HAP-1 (cell line): ENCODE results near the gene TLE2.
"Not testable (repeated sequence)": the region's sequence is repeated elsewhere in the genome, so short reads cannot be mapped to it uniquely, and the experiment has no call there.

Experiments
- DNase-seq, 2 experiments: peaks; one replicate each; pipeline ENCODE4 v3.0.0-alpha.2; 2016 to 2020; ENCODE audit warnings: low spot score in 2 of 2
- H3K27me3 ChIP-seq: fragments of 250-450 bp; sonication (Bioruptor Pico); 2 replicates; pipeline ENCODE4 v1.5.1; 2020; ENCODE audit warnings: low read depth, mild to moderate bottlenecking, moderate library complexity
- H3K36me3 ChIP-seq: fragments of 250-450 bp; sonication (Bioruptor Pico); replicated peaks from 2 replicates; pipeline ENCODE4 v1.5.1; 2020; ENCODE audit warnings: mild to moderate bottlenecking
- H3K4me1 ChIP-seq: fragments of 250-450 bp; sonication (Bioruptor Pico); 2 replicates; pipeline ENCODE4 v1.5.1; 2020; ENCODE audit warnings: mild to moderate bottlenecking
- H3K4me3 ChIP-seq: fragments of 250-450 bp; sonication (Bioruptor Pico); 2 replicates; pipeline ENCODE4 v1.5.1; 2020; ENCODE audit warnings: mild to moderate bottlenecking, moderate library complexity
- H3K9me3 ChIP-seq: fragments of 250-450 bp; sonication (Bioruptor Pico); 2 replicates; pipeline ENCODE4 v1.5.1; 2020; ENCODE audit warnings: mild to moderate bottlenecking, moderate library complexity
- in situ Hi-C: fragments of 300-500 bp; cut with MboI; formaldehyde crosslinking; loops from 3 replicates; pipeline ENCODE4 v1.14.3; 2020; ENCODE audit warnings: low sequenced_read_pairs, inconsistent platforms, mixed read lengths

TLE2 gene

DNA sequence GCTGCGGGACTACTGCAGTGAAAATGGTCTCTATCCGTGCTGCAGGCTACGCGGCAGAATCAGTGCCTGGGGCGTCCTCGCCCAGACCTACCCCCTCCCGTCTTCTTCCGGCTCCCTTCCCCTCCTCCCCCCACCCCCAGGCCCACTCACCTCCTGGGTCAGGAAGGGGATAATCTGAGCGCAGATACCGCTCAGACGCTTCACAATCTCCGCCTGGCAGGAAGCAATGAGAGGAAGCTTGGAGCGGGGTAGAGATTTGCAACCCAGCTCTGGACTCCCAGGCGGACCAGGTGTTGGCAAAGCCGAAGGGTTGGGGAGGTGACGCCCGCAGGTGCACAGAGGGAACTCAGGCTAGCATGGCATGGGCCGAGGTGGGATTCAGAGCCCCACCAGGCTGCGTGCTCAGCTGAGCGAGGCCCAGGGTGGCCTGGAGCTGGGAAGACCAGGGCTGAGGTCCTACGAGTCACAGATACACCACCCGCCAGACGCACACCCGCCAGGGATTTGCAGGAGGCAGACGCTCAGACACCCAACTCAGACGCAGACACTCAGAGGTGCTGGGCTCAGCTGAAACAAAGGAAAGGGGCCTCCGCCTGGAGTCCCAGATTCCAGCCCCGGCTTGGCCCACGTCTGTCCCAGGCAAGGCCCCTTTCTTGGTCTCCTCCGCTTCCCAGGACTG is 4.1 kb downstream of the TLE2 start:
- Histone ChIP-seq H3K27me3 (peaks cover 5% of the 10 kb centered on the region), H3K36me3 (no peaks in the 10 kb centered on the region), H3K4me1 (no peaks in the 10 kb centered on the region; the same call in 1 of the 2 replicates), H3K9me3 (no peaks in the 10 kb centered on the region), H3K4me3 (no peak overlapping the region)
- no peak for DNase-seq
- in situ Hi-C loops, result no loop called here

DNA sequence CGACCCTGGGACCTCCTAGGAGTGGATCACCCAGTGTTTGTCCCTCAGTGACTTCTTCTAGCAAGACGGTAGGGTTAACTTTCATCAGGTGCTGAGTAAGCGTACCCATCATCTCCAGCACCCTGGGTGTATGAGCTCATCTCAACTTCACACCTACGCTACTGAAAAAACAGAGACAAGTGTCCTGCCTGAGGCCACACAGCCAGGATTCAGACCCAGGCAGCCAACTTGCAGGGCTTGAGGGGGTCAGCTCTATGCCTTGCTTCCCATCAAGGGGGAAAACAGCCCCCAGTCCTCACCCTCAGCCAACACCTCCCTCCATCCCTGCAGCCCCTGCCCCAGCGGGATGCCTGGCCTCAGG is 4.6 kb downstream of the TLE2 start:
- no peaks in the 10 kb centered on the region; the same call in 1 of the 2 replicates for H3K4me1 ChIP-seq
- DNase-seq, result no peak
- no peaks in the 10 kb centered on the region for H3K9me3 ChIP-seq
- no peaks in the 10 kb centered on the region for H3K36me3 ChIP-seq
- no peak overlapping the region for H3K4me3 ChIP-seq
- in situ Hi-C loops, result no loop called here
- H3K27me3 ChIP-seq, result peaks cover under 1% of the 10 kb centered on the region; the same call in 1 of the 2 replicates

DNA sequence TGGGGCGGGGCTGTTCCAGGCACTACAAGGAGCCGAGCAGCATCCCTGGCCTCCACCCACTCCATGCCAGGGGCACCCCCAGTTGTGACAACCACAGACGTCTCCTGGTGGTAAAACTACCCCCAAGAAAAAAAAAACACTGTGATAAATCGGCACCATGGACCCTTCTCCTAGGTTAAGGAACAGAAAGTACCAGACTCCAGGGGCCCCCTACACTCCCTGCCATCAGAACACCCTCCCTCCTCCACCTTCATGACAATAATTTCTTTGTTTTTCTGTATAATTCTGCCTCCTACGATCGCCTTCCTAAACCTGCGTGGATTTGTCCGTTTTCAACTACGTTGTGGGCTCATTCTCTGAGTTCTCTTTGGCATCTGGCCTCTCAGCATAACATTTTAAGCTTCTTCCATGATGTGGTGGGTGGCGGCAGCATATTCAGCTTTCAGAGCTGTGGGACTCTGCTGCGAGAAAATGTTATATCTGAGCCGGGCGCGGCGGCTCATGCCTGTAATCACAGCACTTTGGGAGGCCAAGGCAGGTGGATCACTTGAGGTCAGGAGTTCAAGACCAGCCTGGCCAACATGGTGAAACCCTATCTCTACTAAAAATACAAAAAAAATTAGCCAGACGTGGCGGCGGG is 8.6 kb downstream of the TLE2 start:
- in situ Hi-C loops, result no loop called here
- no peaks in the 10 kb centered on the region for H3K4me1 ChIP-seq
- no peaks in the 10 kb centered on the region for H3K36me3 ChIP-seq
- DNase-seq, result no peak
- H3K4me3 ChIP-seq, result no peak overlapping the region
- H3K27me3 ChIP-seq, result no peaks in the 10 kb centered on the region
- H3K9me3 ChIP-seq, result no peaks in the 10 kb centered on the region

DNA sequence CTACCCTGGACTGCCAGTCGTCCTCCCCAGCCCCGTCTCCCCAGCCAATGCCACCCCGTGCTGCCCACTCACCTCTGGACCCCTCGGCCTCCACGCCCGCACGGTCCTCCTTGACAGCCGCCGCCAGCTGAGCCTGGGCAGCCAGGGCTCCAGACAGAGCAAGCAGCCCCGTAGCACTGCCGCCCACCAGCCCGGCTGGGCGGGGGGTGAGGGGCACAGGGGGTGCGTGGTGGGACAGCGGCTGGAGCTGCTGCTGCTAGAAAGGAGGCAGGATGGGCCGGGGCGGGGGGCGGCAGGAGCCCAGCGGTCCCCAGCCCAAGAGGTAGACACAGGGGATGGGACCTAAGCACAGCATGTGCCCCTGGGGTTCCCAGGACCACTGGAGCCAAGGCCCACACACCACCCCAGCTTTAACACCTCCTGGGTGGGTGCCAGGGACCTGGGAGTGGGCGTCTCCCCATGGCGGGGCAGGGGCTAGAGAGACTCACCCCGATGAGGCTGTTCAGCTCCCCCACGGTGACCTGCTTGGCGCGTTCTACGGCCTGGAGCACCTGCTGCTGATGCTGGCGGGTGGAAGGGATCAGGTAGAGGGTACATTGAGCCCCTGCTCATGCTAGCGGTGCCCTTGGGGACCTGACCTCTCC is 9.7 kb downstream of the TLE2 start:
- no peaks in the 10 kb centered on the region for H3K27me3 ChIP-seq
- H3K4me1 ChIP-seq, result no peaks in the 10 kb centered on the region
- in situ Hi-C loops, result no loop called here

DNA sequence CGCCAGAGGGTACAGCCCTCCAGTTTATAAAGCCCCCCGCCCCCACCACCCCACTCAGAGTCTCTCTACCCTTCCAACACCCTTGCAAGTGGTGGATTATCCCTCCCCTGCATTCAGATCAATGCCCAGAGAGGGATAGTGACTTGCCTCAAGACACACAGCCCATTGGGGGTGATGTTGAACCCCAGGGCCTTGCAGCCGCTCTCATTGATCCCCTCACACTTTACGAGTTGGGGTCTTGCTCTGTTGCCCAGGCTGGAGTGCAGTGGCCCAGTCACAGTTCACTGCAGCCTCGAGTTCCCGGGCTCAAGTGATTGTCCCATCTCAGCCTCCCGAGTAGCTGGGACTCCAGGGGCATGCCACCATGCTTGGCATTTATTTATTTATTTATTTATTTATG is 11.2 kb downstream of the TLE2 start:
- no peak overlapping the region for H3K4me3 ChIP-seq
- in situ Hi-C loops, result no loop called here
- H3K27me3 ChIP-seq, result no peaks in the 10 kb centered on the region
- no peaks in the 10 kb centered on the region for H3K4me1 ChIP-seq
- H3K36me3 ChIP-seq, result no peaks in the 10 kb centered on the region
- no peak for DNase-seq
- no peaks in the 10 kb centered on the region for H3K9me3 ChIP-seq

More for the DNA sequence above, 9.7 kb downstream of the TLE2 start:
- H3K4me3 ChIP-seq, result no peak overlapping the region
- H3K9me3 ChIP-seq, result no peaks in the 10 kb centered on the region
- no peaks in the 10 kb centered on the region for H3K36me3 ChIP-seq
- no peak for DNase-seq

DNA sequence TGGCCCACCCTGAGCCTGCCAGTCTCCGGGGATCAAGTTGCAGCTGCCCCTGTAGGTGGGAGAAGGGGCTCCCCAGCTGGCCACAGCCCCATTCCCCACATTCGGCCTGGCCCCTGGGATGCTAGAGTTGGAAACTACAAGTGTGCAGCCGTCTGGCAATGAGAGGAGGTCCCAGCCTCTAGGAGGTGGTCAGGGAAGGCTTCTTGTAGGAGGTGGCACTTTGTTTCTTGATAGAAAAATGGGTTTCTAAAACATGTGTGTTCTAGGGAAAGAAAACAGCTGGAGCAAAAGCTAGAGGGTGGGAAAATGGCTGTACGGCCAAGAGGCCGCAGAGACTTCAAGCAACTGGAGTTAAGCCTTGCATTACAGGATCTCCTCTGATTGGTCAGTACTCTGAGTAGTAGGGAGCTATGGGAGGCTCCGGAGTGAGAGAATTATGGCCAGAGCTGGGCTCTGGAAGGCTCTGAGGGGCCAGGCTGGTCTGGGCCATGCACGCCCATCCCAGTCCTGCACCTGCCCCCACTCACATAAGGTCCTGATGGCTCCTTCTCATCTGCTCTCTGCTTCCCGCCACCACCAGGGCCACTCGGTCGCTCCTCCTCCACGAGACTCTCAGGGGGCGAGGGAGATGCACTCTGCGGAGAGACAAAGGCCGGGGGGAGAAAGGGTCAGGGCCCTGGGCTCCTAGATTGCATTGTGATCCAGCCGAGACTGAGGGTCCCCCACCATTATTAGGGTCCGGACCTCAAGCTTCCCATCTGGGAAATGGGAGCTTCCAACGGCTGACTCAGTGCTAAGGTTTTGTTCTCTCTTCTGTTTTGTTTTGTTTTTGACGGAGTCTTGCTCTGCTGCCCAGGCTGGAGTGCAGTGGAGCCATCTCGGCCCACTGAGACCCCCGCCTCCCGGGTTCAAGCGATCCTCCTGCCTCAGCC is 13.7 kb downstream of the TLE2 start:
- no peak for DNase-seq
- in situ Hi-C loops, result no loop called here
- H3K4me1 ChIP-seq, result no peaks in the 10 kb centered on the region
- no peaks in the 10 kb centered on the region for H3K9me3 ChIP-seq
- no peaks in the 10 kb centered on the region for H3K27me3 ChIP-seq
- no peak overlapping the region for H3K4me3 ChIP-seq
- H3K36me3 ChIP-seq, result no peaks in the 10 kb centered on the region

DNA sequence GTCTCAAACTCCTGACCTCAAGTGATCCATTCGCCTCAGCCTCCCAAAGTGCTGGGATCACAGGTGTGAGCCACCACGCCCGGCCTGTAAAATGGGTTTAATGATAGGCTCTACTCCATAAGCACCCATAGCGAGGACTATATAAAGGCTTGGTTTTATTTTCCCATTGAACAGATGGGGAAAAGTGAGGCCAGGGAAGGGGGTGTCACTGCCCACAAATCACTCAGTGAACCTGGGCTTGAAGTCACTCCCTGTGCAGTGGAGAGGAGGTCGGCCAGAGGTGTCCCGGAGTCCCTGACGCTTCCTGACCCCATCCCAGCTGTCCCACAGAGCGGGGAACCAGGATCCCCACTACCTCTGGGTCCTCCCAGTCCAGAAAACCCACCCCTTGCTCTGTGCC is 14.9 kb downstream of the TLE2 start:
- no peak for DNase-seq
- in situ Hi-C loops, result no loop called here
- no peaks in the 10 kb centered on the region for H3K9me3 ChIP-seq
- no peaks in the 10 kb centered on the region for H3K4me1 ChIP-seq
- no peak overlapping the region for H3K4me3 ChIP-seq
- H3K36me3 ChIP-seq, result no peaks in the 10 kb centered on the region
- H3K27me3 ChIP-seq, result no peaks in the 10 kb centered on the region

DNA sequence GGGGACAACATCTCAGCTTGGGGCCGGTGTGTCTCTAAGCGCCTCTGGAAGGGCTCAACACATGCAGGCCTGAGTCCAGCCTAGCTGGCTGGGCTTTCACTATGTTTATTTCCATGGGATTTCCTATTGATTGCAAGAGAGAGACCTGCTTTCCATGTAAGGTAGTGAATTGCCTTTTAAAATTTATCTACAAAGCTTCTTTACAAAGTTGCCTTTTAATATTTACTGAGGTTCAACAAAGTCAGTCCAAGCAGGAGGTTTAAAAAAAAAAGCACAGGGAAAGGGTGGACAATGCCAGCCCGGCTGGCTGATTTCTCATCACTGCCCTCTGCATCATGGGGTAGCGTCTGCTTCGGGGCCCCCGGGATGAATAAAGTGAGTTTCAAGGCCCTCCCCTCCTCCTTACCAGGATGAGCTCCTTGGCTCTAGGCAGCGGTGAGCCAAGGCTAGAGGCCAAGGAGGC is 15.8 kb downstream of the TLE2 start:
- Histone ChIP-seq H3K4me3 (no peak overlapping the region), H3K9me3 (no peaks in the 10 kb centered on the region), H3K4me1 (no peaks in the 10 kb centered on the region), H3K36me3 (no peaks in the 10 kb centered on the region), H3K27me3 (no peaks in the 10 kb centered on the region)
- no peak for DNase-seq
- in situ Hi-C loops, result no loop called here

DNA sequence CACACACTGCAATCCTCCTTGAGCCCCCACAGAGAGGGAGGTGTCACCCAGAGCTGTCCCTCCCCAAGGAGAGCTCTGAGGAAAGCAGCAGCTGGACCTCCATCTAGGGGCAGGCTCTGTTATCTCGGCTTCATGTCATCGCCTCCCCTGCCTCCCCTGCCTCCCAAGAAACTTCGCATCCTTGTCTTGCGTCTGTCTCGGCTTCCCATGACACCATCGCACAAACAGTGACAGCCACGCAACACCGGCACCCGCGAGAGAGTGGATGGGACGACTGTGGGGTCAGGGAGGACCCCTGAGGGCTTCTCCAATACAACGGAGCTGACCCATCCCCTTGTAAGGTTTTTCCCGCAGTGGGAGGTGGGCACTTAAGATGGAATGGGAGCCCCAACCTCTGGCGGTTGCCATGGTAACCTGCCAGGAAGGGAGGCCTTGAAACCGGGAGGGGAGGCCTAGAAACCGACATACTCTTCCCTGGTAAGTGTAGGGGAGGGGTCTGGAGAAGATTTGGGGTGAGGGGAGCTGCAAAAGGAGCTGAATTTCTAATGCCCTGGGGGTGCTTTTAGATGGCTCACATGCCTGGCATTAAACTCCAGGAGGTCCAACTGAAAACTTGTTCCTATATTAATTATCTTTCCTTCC is 16.3 kb downstream of the TLE2 start:
- Histone ChIP-seq H3K36me3 (no peaks in the 10 kb centered on the region), H3K4me1 (no peaks in the 10 kb centered on the region), H3K4me3 (no peak overlapping the region), H3K9me3 (no peaks in the 10 kb centered on the region), H3K27me3 (no peaks in the 10 kb centered on the region)
- no peak for DNase-seq
- in situ Hi-C loops, result no loop called here

DNA sequence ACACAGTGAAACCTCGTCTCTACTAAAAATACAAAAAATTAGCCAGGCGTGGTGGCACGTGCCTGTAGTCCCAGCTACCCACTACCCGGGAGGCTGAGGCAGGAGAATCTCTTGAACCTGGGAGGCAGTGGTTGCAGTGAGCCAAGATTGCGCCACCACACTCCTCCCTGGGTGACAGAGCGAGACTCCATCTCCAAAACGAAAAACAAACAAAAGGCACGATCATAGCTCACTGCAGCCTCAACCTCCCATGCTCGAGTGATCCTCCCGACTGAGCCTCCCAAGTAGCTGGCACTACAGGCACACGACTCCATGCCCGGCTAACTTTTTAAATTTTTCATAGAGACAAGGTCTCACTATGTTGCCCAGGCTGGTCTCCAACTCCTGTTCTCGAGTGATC is 17.0 kb downstream of the TLE2 start:
- in situ Hi-C loops, result not testable (repeated sequence)

DNA sequence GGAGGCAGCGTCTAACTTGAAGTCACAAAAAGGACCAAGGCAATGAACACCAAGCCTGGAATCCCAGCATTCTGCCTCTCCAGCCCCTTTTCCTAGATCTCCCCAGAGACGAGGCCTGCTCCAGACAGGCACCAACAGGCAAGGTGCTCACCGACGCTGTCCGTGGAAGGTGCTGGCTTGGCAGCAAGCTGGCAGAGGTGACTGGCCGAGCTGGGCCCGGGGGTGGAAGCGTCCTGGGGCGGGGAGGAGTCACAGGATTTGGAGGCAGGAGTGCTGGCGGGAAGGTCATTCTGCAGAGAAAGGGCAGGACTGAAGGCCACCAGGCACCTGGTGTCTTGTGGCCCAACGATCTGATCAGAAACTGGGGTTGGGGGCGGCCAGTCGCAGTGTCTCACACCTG is 18.2 kb downstream of the TLE2 start:
- no peaks in the 10 kb centered on the region for H3K4me1 ChIP-seq
- in situ Hi-C loops, result no loop called here
- no peak for DNase-seq
- no peak overlapping the region for H3K4me3 ChIP-seq
- no peaks in the 10 kb centered on the region for H3K36me3 ChIP-seq
- H3K9me3 ChIP-seq, result no peaks in the 10 kb centered on the region
- H3K27me3 ChIP-seq, result no peaks in the 10 kb centered on the region

More for the DNA sequence above, 17.0 kb downstream of the TLE2 start:
- not testable (repeated sequence) for H3K9me3 ChIP-seq, H3K36me3 ChIP-seq, H3K4me1 ChIP-seq, H3K27me3 ChIP-seq, DNase-seq, H3K4me3 ChIP-seq

DNA sequence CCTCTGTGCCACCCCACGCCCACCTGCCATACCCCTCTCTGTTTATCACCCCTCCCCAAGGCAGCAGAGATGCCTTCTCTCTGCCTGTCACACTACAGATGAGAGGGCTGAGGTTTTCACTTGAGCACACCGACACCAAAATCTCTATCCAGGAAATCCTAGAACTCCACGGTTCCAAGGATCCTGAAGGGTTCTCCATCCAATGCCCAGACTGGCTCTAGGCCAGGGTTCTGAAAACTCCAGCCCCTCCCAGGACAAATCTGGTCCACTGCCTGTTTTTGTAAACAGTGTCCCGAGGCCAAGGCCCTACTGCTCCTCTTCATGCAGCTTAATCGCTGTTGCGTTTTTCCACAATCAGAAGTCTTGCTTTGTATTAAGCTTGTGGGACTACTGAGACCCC is 20.1 kb downstream of the TLE2 start:
- in situ Hi-C loops, result no loop called here
- Histone ChIP-seq H3K4me3 (no peak overlapping the region), H3K4me1 (no peaks in the 10 kb centered on the region), H3K27me3 (no peaks in the 10 kb centered on the region), H3K36me3 (no peaks in the 10 kb centered on the region), H3K9me3 (no peaks in the 10 kb centered on the region)
- DNase-seq, result no peak

DNA sequence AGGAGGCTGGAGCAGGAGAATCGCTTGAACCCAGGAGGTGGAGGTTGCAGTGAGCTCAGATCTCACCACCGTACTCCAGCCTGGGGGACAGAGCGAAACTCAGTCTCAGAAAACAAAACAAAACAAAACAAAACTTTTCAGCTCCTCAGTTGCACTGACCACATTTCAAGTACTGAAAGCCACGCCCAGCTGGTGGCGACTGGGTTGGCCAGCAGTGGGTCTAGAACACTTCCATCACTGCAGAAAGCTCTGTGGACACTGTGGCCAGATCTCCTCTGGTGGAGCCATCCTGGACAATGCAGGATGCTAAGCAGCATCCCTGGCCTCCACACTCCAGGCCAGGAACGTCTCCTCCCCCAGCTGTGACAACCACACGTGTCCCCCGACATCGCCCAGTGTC is 21.1 kb downstream of the TLE2 start:
- H3K9me3 ChIP-seq, result no peaks in the 10 kb centered on the region
- no peaks in the 10 kb centered on the region for H3K4me1 ChIP-seq
- no peak overlapping the region for H3K4me3 ChIP-seq
- H3K27me3 ChIP-seq, result no peaks in the 10 kb centered on the region
- DNase-seq, result no peak
- in situ Hi-C loops, result no loop called here
- no peaks in the 10 kb centered on the region for H3K36me3 ChIP-seq
